Measurements from ENCODE around the gene PDXK.
"Not testable (repeated sequence)": the region's sequence is repeated elsewhere in the genome, so short reads cannot be mapped to it uniquely, and the experiment has no call there.

GRCh38 chr21:43713123-43713522, 5.8 kb upstream of the PDXK start:
- not testable (repeated sequence) for TF ChIP-seq CREB5 (CRISPR knock-in tag; IDR thresholded peaks at IDR 0.05; ENCODE audit: low read depth); ZFP3 (CRISPR knock-in tag; IDR thresholded peaks at IDR 0.05); ZFP30 (CRISPR knock-in tag; IDR thresholded peaks at IDR 0.05); ZNF8 (CRISPR knock-in tag; IDR thresholded peaks at IDR 0.05); ESRRG (CRISPR knock-in tag; IDR thresholded peaks at IDR 0.05); PATZ1 (CRISPR knock-in tag; IDR thresholded peaks at IDR 0.05; ENCODE audit: borderline replicate concordance); ISL1 (CRISPR knock-in tag; IDR thresholded peaks at IDR 0.05); OSR1 (CRISPR knock-in tag; IDR thresholded peaks at IDR 0.05); ZC3H10 (CRISPR knock-in tag; IDR thresholded peaks at IDR 0.05); CSDC2 (CRISPR knock-in tag; IDR thresholded peaks at IDR 0.05); TSHZ2 (CRISPR knock-in tag; IDR thresholded peaks at IDR 0.05)

Measured in SK-N-SH treated with all-trans-retinoic acid at 6 μM for 48 hours (cell line).